Endothelial cell of umbilical vein (primary cell): Measurements from ENCODE around the gene HOXC12. TPM values are rescaled to one million over a fixed set of nuclear protein-coding genes. Genes with fewer than 3 reads are reported as not detected.

Experiments
- BruUV-seq: library from RNA; stranded (reverse); fragments of 400-500 nt; replicated peaks from 2 replicates; lab custom pipeline; 2021; lab: Mats Ljungman, UMichigan
- CTCF ChIA-PET: fragments of 300-600, 350-600 bp; sonication (Branson Sonifier 250); formaldehyde crosslinking; loops from one replicate; lab custom pipeline; 2021; ENCODE audit warnings: antibody characterized with exemption, inconsistent platforms; lab: Charles Lee
- POLR2A ChIA-PET: fragments of 300-600, 350-600 bp; sonication (Branson Sonifier 250); formaldehyde crosslinking; loops from one replicate; lab custom pipeline; 2021; ENCODE audit warnings: antibody characterized with exemption, inconsistent platforms; lab: Charles Lee
- DNase-seq: peaks from one replicate; pipeline ENCODE4 v3.0.0-alpha.2; 2011; ENCODE audit warnings: low read depth, low spot score
- FAIRE-seq: peaks from 2 replicates; lab custom pipeline; 2011; peaks lifted over from hg19 to GRCh38; lab: Jason Lieb, UNC
- H2AFZ ChIP-seq: 2 replicates; pipeline ENCODE4 v1.6.0; 2012; ENCODE audit warnings: low read depth, low read length, control low read depth, inconsistent platforms
- H3K27ac ChIP-seq: 2 replicates; pipeline ENCODE4 v1.5.1; 2011; ENCODE audit warnings: low read depth, mild to moderate bottlenecking, control low read depth, low read length, moderate library complexity; ENCODE audit not compliant: insufficient read depth
- H3K27me3 ChIP-seq, 2 experiments: 2 replicates each; pipeline versions ENCODE4 v1.6.0 to v1.6.1; 2011; ENCODE audit warnings: low read length in 2 of 2, mixed read lengths in 1 of 2; ENCODE audit not compliant: control insufficient read depth in 2 of 2, insufficient read depth in 2 of 2
- H3K36me3 ChIP-seq, 2 experiments: 2 replicates in 1 of 2; 3 replicates in 1 of 2; pipeline ENCODE4 v1.5.1; 2011; ENCODE audit warnings: low read length in 2 of 2, mild to moderate bottlenecking in 1 of 2, moderate library complexity in 1 of 2; ENCODE audit not compliant: control insufficient read depth in 2 of 2, insufficient read depth in 2 of 2; ENCODE audit errors: extremely low read depth in 1 of 2
- H3K4me1 ChIP-seq: 3 replicates; pipeline ENCODE4 v1.5.1; 2011; ENCODE audit warnings: mild to moderate bottlenecking, low read length; ENCODE audit not compliant: control insufficient read depth, insufficient read depth; ENCODE audit errors: extremely low read depth
- H3K4me2 ChIP-seq: 2 replicates; pipeline ENCODE4 v1.6.1; 2011; ENCODE audit warnings: low read length, control low read depth, mixed read lengths; ENCODE audit not compliant: insufficient read depth
- H3K4me3 ChIP-seq, 3 experiments: fragments of 200-600 bp in 1 of 3; sonication (generic), shearing (Covaris generic) in 1 of 3; replicated peaks in 1 of 3; 2 replicates each; pipeline ENCODE4 v1.5.1; 2011 to 2016; ENCODE audit warnings: control low read depth in 3 of 3, low read length in 3 of 3, mild to moderate bottlenecking in 2 of 3, inconsistent platforms in 1 of 3, low read depth in 1 of 3, moderate library complexity in 1 of 3; ENCODE audit not compliant: insufficient read depth in 1 of 3
- H3K79me2 ChIP-seq: 2 replicates; pipeline ENCODE4 v1.6.0; 2012; ENCODE audit warnings: low read length, inconsistent platforms; ENCODE audit not compliant: control insufficient read depth, insufficient read depth
- H3K9ac ChIP-seq: replicated peaks from 2 replicates; pipeline ENCODE3; 2011; ENCODE audit warnings: low read length, control low read depth; ENCODE audit not compliant: insufficient read depth; ENCODE audit errors: extremely low read depth
- H3K9me1 ChIP-seq: replicated peaks from 3 replicates; pipeline ENCODE4 v1.6.0; 2011; ENCODE audit warnings: mild to moderate bottlenecking, low read length; ENCODE audit not compliant: control insufficient read depth, insufficient read depth; ENCODE audit errors: extremely low read depth
- H3K9me3 ChIP-seq: replicated peaks from 2 replicates; pipeline ENCODE4 v1.5.1; 2012; ENCODE audit warnings: low read length, inconsistent platforms; ENCODE audit not compliant: control insufficient read depth, insufficient read depth
- H4K20me1 ChIP-seq: replicated peaks from 2 replicates; pipeline ENCODE3; 2011; ENCODE audit warnings: mild to moderate bottlenecking, low read length; ENCODE audit not compliant: control insufficient read depth, insufficient read depth; ENCODE audit errors: extremely low read depth
- EZH2 ChIP-seq: IDR thresholded peaks from 2 replicates; pipeline ENCODE4 v1.6.1; 2012; ENCODE audit warnings: borderline replicate concordance, low read depth, mild to moderate bottlenecking, moderate library complexity, low read length, inconsistent platforms; ENCODE audit not compliant: severe bottlenecking
- FOS ChIP-seq: IDR thresholded peaks from 2 replicates; pipeline ENCODE4 v1.6.1; 2011; ENCODE audit warnings: mild to moderate bottlenecking, low read length, moderate library complexity, borderline replicate concordance; ENCODE audit not compliant: insufficient read depth
- GATA2 ChIP-seq: IDR thresholded peaks from 2 replicates; pipeline ENCODE4 v1.7.0; 2011; ENCODE audit warnings: low read depth, mild to moderate bottlenecking, moderate library complexity, mixed read lengths, low read length; ENCODE audit not compliant: insufficient read length, insufficient read depth
- POLR2A ChIP-seq: IDR thresholded peaks from 2 replicates; pipeline ENCODE4 v1.6.1; 2012; ENCODE audit warnings: low read depth, mild to moderate bottlenecking, control low read depth, low read length
- dilution Hi-C: fragments of 300-500 bp; cut with MboI; formaldehyde crosslinking; loops from one replicate; pipeline ENCODE4 v1.15.0; 2019; ENCODE audit warnings: low sequenced_read_pairs; ENCODE audit not compliant: extremely low pct_ligation_motif_present
- intact Hi-C: fragments of 100-400 bp; cut with micrococcal nuclease; formaldehyde crosslinking; loops from one replicate; pipeline ENCODE4 v1.10.0; 2022
- polyA plus RNA-seq, 4 experiments: library from polyadenylated mRNA; depleted of rRNA in 3 of 4; stranded (reverse) in 3 of 4; unstranded in 1 of 4; fragments of >200 nt; gene quantifications; 2 replicates each; pipeline versions ENCODE4 v1.2.1 to v1.2.3, GENCODE V29; 2011 to 2012; ENCODE audit warnings: missing spikeins in 1 of 4
- total RNA-seq: library from RNA; stranded (reverse); gene quantifications from 2 replicates; pipeline ENCODE4 v1.2.3, GENCODE V29; 2021
- TF ChIP-seq, protein P1 (sequence below), 2 donors: IDR thresholded peaks; 1 replicate in 1 of 2; 2 replicates in 1 of 2; pipeline ENCODE4 v1.5.1; 2011; ENCODE audit warnings: low read length in 2 of 2, mild to moderate bottlenecking in 2 of 2, moderate library complexity in 2 of 2, control low read depth in 1 of 2, inconsistent platforms in 1 of 2, low read depth in 1 of 2; ENCODE audit not compliant: insufficient read depth in 1 of 2; ENCODE audit errors: extremely low read depth in 1 of 2

Gene HOXC12
- total and polyA plus RNA-seq, 2 donors (not counting 3 experiments of a cell fraction or from before 2014, with no cell fraction given): not detected

DNA sequence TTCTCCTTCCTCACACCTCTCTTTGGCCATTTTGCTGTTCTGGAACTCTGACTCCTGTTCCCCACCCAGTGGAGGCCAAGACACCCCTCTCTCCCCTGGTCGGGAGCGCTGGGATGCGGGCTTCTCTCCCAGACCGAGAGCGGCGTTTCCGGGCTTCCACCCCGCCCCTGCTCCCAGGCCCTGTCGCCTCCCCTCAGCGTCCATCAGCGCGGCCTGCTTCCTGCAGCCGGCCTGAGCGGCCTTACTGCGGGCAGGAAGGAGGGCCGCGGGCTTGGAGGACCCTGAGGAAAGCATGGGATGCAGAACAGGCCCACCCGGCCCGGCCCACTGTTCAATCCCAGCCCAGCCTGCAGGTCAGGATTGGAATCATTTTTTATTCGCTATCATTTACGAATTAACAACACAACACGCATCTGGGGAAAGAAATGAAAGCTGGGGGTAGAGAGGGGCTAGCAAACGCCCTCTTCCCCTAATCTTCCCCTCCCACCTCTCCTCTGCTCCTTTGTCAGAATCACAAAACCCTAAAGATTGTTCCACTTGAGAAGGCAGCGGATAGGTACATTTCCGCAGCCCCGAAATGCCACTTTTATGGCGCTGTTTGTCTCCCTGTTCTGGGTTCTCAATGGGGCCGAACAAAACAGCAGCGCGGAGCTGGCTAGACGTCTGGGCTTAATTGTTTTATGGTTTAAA lies 50.3 kb downstream of the HOXC12 start:
- Histone ChIP-seq H3K9ac (no peak overlapping the region), H3K4me2 (no peak overlapping the region), H2AFZ (no peak overlapping the region), H3K4me3 (no peak overlapping the region), H3K9me3 (no peaks in the 10 kb centered on the region), H3K9me1 (no peaks in the 10 kb centered on the region), H3K79me2 (no peaks in the 10 kb centered on the region), H3K36me3 (no peaks in the 10 kb centered on the region), H3K27me3 (peaks cover 79 to 89% of the 10 kb centered on the region in 2 experiments), H4K20me1 (no peaks in the 10 kb centered on the region), H3K4me1 (no peaks in the 10 kb centered on the region), H3K27ac (no peak overlapping the region)
- intact Hi-C loops (loop anchor here (10.0 kb wide), 1 partner anchor 360 kb away; the partner anchor contains the start of gene GPR84), dilution Hi-C loops (no loop called here)
- no TSS peak for BruUV-seq
- ChIA-PET CTCF (interaction anchor here (1.3 to 17.0 kb wide), 8 partner anchors 9 to 211 kb away, joined by 4 to 616 read pairs (median 24); partner anchors contain the start of genes HOXC5 and SMUG1), POLR2A (no interaction called here)
- no peak for FAIRE-seq
- TF ChIP-seq EZH2 (peak; percentile 92), GATA2 (no peak), POLR2A (no peak)
- DNase-seq: no peak

DNA sequence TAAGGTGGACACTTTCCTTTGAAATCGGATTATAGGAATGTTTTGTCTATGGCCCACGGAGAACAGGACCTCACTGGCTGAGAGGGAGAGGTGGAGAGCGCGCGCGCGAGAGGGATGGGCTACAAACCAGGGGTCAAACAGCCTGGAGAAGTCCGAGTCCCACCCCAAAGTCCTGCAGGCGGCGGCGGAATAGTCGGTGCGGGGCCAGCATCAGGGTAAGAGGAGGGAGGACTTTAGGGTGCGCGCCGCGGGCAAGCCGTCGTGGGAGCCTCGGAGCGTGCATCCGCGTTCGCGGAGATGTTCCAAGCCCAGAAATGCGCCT lies 50.8 kb downstream of the HOXC12 start:
- Histone ChIP-seq H3K36me3 (no peaks in the 10 kb centered on the region), H2AFZ (no peak overlapping the region), H3K4me3 (no peak overlapping the region), H3K27me3 (peaks cover 79 to 89% of the 10 kb centered on the region in 2 experiments), H3K27ac (no peak overlapping the region), H3K9me1 (no peaks in the 10 kb centered on the region), H4K20me1 (no peaks in the 10 kb centered on the region), H3K4me2 (no peak overlapping the region), H3K9ac (no peak overlapping the region), H3K4me1 (no peaks in the 10 kb centered on the region), H3K79me2 (no peaks in the 10 kb centered on the region), H3K9me3 (no peaks in the 10 kb centered on the region)
- DNase-seq: no peak
- FAIRE-seq: no peak
- no TSS peak for BruUV-seq
- dilution Hi-C loops: no loop called here
- POLR2A ChIA-PET: no interaction called here
- intact Hi-C loops: loop anchor here (10.0 kb wide), 1 partner anchor 359 kb away; the partner anchor contains the start of gene GPR84
- TF ChIP-seq GATA2 (no peak), FOS (no peak), EZH2 (no peak)
- TF ChIP-seq, protein P1, sequence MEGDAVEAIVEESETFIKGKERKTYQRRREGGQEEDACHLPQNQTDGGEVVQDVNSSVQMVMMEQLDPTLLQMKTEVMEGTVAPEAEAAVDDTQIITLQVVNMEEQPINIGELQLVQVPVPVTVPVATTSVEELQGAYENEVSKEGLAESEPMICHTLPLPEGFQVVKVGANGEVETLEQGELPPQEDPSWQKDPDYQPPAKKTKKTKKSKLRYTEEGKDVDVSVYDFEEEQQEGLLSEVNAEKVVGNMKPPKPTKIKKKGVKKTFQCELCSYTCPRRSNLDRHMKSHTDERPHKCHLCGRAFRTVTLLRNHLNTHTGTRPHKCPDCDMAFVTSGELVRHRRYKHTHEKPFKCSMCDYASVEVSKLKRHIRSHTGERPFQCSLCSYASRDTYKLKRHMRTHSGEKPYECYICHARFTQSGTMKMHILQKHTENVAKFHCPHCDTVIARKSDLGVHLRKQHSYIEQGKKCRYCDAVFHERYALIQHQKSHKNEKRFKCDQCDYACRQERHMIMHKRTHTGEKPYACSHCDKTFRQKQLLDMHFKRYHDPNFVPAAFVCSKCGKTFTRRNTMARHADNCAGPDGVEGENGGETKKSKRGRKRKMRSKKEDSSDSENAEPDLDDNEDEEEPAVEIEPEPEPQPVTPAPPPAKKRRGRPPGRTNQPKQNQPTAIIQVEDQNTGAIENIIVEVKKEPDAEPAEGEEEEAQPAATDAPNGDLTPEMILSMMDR (IDR thresholded peaks at IDR 0.05; ENCODE audit: extremely low read depth in 1 of 2, insufficient read depth in 1 of 2, low read depth in 1 of 2, low read length in 2 of 2): no peak
- CTCF ChIA-PET: interaction anchor here (0.6 to 17.0 kb wide), 32 partner anchors 10 to 374 kb away, joined by 3 to 616 read pairs (median 4); partner anchors contain the start of genes HOXC10, HOXC5, HOXC6 and SMUG1
